Measurements from ENCODE around the gene UBP1. TPM values are rescaled to one million over a fixed set of nuclear protein-coding genes. Genes with fewer than 3 reads are reported as not detected.

UBP1 gene
- total RNA-seq, 1 donor from 2014 or later = 55.8 TPM

GRCh38 chr3:33394403-33395054 lies 45.7 kb downstream of the UBP1 start:
- Histone ChIP-seq H3K36me3 (peaks cover 37 to 79% of the 10 kb centered on the region in 2 donors), H3K4me1 (peaks cover 0 to 13% of the 10 kb centered on the region in 2 donors), H3K27me3 (no peaks in the 10 kb centered on the region), H3K9me3 (no peaks in the 10 kb centered on the region), H3K27ac (no peak overlapping the region), H3K4me3 (no peak overlapping the region)
- no peak for TF ChIP-seq CTCF (IDR thresholded peaks at IDR 0.05)
- no peak for DNase-seq (ENCODE audit: low spot score in 2 of 2)
- intact Hi-C loops (cut with DNase I) = no loop called here

- Histone ChIP-seq H3K27ac (peak overlapping the region; percentile 33 to 55), H3K36me3 (peaks cover 30 to 71% of the 10 kb centered on the region in 2 donors), H3K4me1 (peaks cover 0 to 13% of the 10 kb centered on the region in 2 donors), H3K4me3 (no peak overlapping the region), H3K27me3 (no peaks in the 10 kb centered on the region), H3K9me3 (no peaks in the 10 kb centered on the region)
- DNase-seq (ENCODE audit: low spot score in 2 of 2) = peak in 1 of 2 donors; percentile 77
- no peak for TF ChIP-seq CTCF (IDR thresholded peaks at IDR 0.05)
- intact Hi-C loops (cut with DNase I) = loop anchor here (2.0 kb wide), 1 partner anchor 48 kb away; the partner anchor contains the start of gene UBP1
These were observed 47.5 kb downstream of the UBP1 start for GRCh38 chr3:33392703-33393125.

- Histone ChIP-seq H3K9me3 (no peaks in the 10 kb centered on the region), H3K4me1 (peaks cover 0 to 13% of the 10 kb centered on the region in 2 donors), H3K27me3 (no peaks in the 10 kb centered on the region), H3K4me3 (no peak overlapping the region), H3K36me3 (peaks cover 25 to 71% of the 10 kb centered on the region in 2 donors), H3K27ac (peak overlapping the region; percentile 33 to 55)
- intact Hi-C loops (cut with DNase I) = loop anchor here (2.0 kb wide), 1 partner anchor 49 kb away; the partner anchor contains the start of gene UBP1
- TF ChIP-seq CTCF (IDR thresholded peaks at IDR 0.05) = no peak
- DNase-seq (ENCODE audit: low spot score in 2 of 2) = no peak
These were observed 48.1 kb downstream of the UBP1 start for GRCh38 chr3:33392144-33392543.

- no peak for TF ChIP-seq CTCF (IDR thresholded peaks at IDR 0.05)
- intact Hi-C loops (cut with DNase I) = no loop called here
- Histone ChIP-seq H3K4me1 (peaks cover 0 to 13% of the 10 kb centered on the region in 2 donors), H3K27ac (peak overlapping the region; percentile 33 to 55), H3K4me3 (no peak overlapping the region), H3K36me3 (peaks cover 23 to 71% of the 10 kb centered on the region in 2 donors), H3K9me3 (no peaks in the 10 kb centered on the region), H3K27me3 (no peaks in the 10 kb centered on the region)
- DNase-seq (ENCODE audit: low spot score in 2 of 2) = no peak
These were observed 48.8 kb downstream of the UBP1 start for GRCh38 chr3:33391255-33391995.

GRCh38 chr3:33389908-33390307 lies 50.3 kb downstream of the UBP1 start:
- DNase-seq (ENCODE audit: low spot score in 2 of 2) = no peak
- peak overlapping the region in 1 of 2 donors; percentile 30 for H3K27ac ChIP-seq
- H3K4me3 ChIP-seq = no peak overlapping the region
- peaks cover 0 to 13% of the 10 kb centered on the region in 2 donors for H3K4me1 ChIP-seq
- TF ChIP-seq CTCF (IDR thresholded peaks at IDR 0.05) = no peak
- H3K9me3 ChIP-seq = no peaks in the 10 kb centered on the region
- no peaks in the 10 kb centered on the region for H3K27me3 ChIP-seq
- peaks cover 32 to 72% of the 10 kb centered on the region in 2 donors for H3K36me3 ChIP-seq
- intact Hi-C loops (cut with DNase I) = no loop called here

All from ascending aorta (tissue), 2 donors.